OCI-M1 (cell line): ENCODE data around the gene CACNG3.
"Not testable (repeated sequence)": the region's sequence is repeated elsewhere in the genome, so short reads cannot be mapped to it uniquely, and the experiment has no call there.

Experiments
- DNase-seq: peaks from one replicate; lab custom pipeline; 2025; lab: John Stamatoyannopoulos, UW

CACNG3 gene

DNA sequence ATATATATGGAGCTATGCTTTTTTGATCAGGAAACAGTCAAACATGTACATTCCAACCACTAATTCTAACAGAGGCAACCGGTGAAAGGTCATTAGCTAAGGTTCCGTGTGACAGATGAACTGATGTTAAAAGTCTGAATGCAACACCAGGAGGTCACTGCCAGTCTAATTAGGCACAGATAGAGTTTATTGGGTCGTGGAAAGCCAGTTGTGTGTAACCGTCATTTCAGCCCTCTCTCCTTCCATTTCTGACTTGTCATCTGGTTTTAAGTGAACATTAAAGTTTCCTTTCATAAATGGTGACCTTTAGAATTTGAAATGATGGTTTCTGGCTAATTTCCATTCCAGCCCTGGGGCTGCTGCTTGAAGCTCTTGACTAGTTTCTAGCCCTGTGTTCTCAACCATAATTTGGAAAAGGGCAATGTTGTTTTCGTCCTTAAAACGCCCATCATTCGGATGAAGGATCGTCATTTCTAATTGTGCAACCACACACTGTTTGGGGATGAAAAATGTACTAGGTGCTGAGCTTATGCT, 23.9 kb downstream of the CACNG3 start:
- no peak for DNase-seq

DNA sequence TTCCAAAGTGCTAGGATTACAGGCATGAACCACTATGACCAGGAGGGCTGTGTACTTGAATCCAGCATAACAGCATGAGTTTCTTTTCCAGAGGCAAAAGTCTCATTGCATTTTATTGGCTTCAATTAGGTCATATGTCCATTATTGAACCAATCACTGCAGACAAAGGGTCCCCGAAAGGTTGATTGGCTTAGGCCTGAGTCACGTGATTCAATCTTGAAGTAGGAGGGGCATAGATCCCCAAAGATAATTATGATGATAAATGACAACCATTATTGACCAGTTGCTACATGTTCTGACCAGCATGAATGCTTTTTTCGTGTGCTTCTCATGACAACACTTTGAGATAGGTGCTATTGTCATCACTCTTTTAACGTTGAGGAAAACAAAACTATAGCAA, 25.3 kb downstream of the CACNG3 start:
- DNase-seq: no peak

DNA sequence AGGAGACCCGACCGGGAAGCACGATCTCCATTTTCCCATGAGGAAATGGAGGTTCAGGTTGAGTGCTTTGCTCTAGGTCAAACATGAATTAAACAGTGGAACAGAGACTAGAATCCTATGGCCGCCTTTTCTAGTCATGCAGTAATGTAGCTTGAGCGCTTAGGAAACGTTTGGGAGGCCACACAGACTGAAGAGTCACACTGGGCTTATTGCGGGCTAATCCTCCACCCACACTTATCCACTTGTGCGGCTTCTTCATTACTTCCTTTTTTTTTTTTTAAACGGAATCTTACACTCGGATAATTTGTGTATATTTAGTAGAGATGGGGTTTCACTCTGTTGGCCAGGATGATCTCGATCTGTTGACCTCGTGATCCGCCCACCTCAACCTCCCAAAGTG, 26.0 kb downstream of the CACNG3 start:
- DNase-seq: peak; percentile 57

DNA sequence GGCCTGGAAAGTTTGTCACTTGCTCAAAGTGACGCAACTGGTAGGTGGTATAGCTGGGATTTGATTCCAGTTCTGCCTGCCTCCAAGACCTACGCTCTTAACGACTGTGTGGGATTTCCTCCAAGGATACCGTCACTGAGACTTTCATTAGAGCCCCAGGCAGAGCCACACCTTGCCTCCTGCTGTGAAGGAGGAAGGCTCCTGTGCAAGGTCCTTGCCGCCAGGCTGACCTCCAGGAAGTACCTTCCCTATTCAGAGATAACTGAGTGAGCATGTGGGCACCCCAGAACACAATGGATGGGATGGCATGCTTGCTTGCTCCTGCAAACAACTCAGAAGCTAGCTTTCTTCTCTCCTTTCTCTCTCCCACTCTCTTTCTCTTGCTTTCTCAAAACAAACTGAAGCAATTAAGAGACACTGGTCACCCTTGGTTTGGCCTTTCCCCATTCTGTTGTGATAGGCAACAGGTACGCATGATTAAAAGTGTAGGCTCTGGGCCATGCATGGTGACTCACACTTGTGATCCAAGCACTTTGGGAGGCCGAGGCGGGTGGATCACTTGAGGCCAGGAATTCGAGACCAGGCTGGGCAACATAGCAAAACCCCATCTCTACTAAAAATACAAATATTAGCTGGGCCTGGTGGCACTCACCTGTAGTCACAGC, 30.7 kb downstream of the CACNG3 start:
- DNase-seq: no peak

DNA sequence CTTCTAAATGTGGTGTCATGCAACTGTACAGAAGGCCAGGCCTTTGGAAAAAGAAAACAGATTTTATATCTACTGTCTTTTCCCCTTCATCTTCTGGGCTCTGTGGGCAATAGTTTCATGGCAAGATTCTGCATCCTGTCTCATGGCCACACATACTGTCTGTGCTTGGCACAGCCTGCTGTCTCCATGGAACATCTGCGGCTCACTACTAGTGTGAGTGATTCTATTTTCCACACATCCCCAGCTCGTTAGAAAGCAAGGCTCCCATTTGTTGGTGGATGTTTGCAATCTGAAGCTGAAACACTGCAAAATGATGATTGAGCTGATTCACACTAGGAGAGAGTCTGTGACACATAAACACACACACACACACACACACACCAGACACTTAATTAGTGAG, 32.4 kb downstream of the CACNG3 start:
- no peak for DNase-seq

DNA sequence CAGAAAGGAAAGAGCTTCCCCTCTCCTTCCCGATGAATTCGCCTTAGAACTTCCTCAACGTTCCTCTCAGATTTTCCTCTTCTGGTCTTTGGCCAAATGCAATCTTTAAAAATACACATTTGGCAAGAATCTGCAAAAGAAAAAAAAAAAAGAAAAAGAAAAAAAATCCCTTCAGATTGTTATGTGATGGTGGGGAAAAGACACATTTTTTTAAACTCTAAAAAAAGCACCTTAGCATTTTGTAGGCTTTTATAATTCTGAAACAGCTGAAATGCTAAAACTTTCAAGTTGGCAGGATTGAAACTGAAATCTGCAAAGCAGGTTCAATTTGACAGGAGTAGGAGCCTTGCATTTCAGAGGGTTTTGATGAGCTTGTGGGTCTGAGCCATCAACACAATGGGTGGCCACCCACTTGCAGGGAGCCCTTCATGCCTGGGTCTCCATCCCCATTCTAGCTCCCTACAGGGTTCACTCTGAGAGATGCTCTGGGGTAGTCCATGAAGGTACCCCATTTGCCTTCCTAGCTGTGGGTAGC, 33.1 kb downstream of the CACNG3 start:
- no peak for DNase-seq

DNA sequence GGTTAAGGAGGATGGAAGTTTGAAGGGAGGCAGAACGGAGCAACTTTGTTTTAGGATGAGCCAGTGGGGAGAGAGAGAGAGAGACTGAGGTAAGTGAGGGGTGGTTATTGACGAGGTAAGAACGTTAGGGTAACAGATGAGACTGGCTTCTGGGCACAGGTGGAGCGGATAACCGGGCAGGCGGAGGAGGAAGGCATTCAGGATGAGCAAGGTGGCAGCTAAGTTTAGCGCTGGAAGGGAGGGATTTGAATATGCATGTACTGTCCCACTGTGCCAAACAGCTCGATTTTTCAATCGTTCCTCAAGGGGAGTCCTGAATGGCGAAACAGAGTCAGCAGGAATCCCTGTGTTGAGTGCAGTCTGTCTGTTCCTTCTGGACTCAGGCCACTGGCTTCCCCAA, 35.8 kb downstream of the CACNG3 start:
- no peak for DNase-seq

DNA sequence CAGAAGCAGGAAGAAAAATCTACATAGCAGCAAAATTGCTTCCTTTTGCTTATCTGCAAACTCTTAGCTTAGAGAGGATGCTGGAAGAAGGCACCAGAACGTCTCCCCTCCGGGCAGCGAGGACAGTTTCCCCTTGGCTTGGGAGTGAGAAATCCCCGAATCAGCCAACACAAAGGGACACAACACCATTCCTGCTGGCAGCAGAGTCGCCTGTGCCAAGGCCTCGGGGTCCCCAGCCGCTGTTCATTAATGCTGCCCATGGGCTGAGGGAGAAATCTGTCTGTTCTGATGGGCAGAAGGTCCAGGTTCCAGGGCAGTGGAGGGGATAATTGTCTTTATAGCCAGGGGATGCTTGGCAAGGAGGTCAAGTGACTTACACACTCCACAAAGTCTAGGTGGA, 38.0 kb downstream of the CACNG3 start:
- no peak for DNase-seq

DNA sequence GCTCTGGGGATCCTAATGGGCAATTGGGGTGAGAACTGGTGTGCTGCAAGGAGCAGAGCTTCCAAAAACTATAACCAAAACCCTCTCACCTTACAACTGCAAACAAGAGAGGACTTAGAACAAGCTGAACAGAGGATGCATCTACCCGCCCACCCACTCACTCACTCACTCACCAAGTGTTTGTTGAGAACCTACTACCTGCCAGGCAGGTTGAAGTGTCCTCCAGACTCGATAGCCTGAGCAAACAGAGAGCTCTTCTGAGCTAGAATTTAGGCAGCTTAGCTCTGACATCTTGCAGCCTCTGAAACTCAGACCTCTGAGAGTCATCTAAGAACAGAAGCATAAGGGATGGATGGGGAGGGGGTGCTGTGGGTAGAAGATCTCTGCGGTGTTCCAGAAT, 41.2 kb downstream of the CACNG3 start:
- DNase-seq: no peak

DNA sequence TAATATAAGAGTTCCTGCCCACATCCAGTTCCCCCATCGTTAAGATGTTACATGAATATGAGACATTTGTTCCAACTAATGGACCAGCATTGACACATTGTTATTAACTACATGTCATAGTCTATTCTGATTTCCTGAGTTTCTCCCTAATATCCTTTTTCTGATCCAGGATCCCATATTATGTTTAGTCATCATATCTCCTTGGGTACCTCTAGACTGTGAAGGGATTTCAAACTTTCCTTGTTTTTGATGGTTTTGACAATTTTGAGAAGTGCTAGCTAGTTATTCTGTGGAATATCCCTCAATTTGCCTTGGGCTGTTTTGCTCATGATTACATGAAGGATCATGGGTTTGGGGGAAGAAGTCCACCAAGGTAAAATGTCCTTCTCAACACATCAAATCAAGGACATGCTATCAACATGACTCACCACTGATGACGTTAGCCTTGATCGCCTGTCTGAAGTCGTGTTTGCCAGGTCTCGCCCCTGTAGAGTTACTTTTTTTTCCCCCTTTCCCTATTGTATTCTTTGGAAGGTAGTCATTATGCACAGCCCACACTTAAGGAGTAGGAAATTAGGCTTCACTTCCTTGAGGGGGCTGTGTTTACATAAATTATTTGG, 42.5 kb downstream of the CACNG3 start:
- no peak for DNase-seq

DNA sequence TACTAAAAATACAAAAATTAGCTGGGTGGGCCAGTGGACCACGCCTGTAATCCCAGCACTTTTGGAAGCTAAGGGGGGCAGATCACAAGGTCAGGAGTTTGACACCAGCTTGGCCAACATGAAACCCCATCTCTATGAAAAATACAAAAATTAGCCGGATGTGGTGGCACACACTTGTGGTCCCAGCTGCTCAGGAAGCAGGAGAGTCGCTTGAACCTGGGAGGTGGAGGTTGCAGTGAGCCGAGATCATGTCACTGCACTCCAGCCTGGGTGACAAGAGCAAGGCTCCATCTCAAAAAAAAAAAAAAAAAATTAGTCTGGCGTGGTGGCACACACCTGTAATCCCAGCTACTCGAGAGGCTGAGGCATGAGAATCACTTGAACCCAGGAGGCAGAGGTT, 44.6 kb downstream of the CACNG3 start:
- DNase-seq: not testable (repeated sequence)

DNA sequence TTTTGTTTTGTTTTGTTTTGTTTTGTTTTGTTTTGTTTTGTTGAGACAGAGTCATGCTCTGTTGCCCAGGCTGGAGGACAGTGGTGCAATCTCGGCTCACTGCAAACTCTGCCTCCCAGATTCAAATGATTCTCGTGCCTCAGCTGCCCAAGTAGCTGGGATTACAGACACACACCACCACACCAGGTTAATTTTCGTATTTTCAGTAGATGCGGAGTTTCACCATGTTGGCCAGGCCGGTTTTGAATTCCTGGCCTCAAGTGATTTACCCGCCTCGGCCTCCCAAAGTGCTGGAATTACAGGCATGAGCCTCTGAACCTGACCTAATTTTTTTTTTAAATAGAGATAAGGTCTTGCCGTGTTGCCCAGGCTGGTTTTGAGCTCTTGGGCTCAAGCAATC, 46.5 kb downstream of the CACNG3 start:
- no peak for DNase-seq

DNA sequence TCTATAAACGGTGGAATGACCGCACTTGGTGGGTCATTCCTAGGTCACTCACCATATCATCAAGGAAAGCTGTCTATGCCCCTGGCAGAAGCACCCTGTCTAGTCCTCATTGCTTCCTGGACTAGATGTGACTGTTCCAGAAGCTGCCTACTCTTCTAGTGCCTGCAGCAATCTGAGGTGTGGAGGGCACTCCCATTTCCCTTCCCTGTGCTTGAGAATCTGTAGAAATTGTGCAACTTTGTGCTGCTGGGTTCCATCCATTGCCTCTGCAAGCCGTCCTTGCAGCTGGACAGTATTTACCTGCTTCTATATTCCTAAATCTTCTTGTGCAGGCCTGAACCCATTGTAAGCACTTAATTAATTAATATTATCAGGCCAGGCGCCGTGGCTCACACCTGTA, 52.1 kb downstream of the CACNG3 start:
- DNase-seq: no peak

DNA sequence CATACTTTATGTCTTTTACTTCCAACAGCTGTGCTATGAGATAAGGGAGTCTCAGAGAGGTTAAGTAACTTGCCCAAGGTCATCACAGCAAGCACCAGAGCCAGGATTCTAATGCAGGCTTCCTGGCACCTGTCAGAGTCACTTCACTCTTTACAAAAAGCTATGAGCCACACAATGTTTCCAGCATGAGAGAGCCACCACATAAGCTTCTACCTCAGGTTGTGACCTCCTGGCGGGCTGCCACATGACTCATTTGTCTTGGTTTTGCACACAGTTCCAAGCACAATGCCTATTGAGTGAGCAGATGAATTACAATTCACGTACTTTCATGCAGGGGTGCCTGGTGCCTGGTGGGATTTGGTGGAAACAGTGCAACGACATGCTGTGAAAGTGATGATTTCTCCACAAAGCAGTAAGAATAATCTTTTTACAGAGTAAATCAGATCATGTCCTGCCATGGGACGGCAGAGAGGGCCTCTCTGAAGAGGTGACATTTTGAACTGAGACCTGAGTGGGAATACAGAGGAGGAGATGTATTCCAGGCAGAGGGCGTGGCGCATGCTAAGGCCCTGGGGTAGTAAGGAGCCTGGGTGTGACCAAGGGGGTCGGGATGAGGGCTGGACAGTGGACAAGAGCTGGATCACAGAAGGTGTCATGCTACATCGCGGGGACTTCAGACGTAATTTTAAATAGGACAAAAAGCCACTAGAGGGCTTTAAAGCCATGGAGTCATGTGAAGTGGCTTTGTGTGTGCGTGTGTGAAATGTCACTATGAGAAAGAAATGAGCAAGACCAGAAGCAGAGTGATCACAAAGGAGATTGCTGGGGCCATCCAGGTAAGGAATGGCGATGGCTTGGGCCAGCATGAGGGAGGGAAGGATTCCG, 53.4 kb downstream of the CACNG3 start:
- peak; percentile 23 for DNase-seq

DNA sequence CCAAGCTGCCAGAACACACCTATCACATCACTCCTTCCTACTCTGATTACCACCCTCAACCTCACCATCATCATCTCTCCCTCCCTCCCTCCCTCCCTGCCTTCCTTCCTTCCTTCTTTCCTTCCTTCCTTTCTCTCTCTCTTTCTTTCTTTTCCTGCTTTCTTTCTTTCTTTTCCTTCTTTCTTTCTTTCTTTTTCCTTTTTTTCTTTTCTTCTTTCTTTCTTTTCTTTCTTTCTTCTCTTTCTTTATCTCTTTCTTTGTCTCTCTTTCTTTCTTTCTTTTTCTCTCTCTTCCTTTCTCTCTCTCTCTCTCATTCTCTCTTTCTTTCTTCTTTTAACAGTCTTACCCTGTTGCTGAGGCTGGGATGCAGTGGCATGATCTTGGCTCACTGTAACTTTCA, 59.2 kb downstream of the CACNG3 start:
- no peak for DNase-seq

DNA sequence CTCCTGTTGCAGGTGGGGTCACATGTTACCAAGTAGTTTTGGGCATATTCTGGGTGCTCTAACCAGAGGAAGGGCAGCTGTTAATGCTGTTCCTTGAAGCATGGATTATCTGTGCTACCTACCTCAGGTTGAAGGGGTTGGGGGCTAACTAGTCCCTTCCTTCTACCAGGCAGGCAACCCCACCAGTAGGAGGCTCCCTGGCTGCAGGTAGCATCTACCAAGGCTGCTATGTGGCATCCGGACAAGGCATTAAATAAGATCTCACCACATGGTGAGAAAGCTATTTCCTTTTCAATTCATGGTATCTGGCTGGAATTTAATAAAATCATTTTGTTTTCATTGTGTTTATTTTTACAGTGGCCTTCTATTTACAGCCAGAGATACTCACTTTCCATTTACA, 62.5 kb downstream of the CACNG3 start:
- no peak for DNase-seq

DNA sequence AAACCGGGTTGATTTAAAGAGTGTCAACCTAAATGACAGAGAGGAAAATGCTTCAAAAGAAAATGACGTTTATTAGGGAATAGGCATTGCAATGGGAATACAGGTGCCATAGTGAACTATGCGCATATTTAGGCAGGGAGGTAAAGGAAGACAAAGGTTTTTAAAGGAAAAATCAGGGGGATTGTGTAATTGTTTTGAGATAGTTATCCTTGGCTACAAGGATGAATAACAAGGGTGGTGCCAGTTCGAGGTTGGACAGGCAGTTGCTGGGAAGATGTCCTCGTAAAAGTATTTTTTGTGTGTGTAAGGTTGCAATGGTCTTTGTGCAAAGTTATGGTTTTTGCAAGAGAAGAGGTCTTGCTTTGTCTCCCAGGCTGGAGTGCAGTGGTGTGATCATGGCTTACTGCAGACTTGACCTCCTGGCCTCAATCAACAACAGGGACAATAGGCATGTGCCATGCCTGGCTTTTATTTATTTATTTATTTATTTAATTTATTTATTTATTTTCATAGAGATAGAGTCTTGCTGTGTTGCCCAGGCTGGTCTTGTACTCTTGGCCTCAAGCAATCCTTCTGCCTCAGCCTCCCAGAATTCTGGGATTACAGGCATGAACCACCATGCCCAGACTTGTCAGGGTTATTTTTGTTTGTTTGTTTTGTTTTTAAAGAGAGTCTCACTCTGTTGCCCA, 63.1 kb downstream of the CACNG3 start:
- no peak for DNase-seq

DNA sequence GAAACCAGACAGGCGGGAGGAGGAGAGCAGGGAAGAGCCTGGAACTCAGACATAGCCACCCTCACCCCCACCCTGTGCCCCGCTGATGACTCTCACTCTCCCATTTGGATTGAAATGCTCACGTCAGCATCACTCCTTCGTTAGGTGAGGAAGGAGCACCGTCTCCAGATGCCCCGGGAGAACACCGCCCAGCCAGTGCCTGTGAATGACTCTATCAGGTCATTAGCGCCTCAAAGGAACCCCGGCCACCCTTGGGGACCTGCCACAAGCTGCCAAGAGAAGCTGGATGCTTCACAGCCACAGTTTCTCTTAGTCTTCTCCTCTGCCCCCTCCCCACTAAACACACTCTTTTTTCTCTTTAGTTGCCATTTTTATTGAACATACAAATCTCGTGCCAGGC, 66.0 kb downstream of the CACNG3 start:
- DNase-seq: no peak

DNA sequence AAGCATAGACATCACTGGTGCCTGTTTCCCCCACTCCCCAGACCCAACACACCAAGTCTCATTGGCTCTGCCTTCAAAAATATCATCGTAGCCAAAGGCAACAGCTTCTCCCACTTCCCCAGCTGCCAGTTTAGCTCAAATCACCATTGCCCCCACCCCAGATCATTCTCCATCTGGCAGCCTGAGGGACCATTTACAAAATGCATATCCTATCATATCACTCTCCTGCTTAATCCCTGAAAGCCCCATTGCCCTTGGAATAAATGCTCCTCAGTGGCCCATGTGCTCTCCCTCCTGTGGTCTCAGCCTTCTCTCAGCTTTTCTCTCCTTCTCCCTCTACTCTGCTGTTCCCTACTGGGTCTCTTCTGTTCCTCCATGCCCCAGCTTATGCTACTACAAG, 68.3 kb downstream of the CACNG3 start:
- no peak for DNase-seq

DNA sequence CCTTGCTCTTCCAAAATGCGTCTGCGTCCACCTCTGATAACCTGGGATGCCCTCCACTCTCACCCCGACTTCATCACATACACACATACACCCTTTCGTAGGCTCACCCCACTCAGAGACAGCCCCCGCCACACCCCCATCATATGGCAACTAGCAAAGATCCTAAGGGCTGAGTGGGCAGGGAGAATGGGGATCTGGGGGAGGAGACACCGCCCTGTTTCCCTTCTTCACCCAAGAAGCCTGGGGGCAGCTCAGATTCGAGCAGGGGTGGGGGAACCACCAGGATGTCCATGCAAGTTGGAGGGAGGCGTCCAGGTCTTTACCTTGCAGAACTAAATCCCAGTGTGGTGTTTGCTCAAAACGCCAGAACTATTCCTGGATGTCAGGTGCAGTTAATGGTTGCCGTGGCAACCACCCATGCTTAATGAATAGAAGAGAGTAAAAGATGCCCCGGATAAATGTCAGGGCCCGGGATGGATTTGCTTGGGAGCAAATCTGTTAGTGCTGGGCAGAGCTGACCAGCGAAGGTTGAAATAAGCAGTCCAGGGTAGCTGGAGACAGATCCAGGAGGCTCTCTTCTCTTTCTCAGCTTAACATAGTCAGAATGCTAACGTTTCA, 72.8 kb downstream of the CACNG3 start:
- DNase-seq: no peak

DNA sequence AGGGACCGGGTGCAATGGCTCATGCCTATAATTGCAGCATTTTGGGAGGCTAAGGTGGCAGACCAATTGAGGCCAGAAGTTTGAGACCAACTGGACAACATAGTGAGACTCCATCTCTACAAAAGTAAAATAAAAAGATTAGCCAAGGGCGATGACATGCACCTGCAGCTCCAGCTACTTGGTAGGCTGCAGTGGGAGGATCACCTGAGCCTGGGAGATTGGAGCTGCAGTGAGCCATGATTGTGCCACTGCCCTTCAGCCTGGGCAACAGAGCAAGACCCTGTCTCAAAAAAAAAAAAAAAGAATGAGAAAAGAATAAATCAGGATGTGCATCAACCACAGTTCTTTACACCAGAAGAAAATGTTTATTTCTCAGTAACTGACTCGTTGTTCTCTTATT, 76.0 kb downstream of the CACNG3 start:
- DNase-seq: no peak
